NCI-H345 (cell line): ENCODE measurements around the gene SETD5.
A peak's percentile ranks its signal among the peaks of the same experiment; 100 is the strongest.

Source experiments
- DNase-seq: peaks from one replicate; lab custom pipeline; 2025; lab: John Stamatoyannopoulos, UW

The SETD5 gene, protein sequence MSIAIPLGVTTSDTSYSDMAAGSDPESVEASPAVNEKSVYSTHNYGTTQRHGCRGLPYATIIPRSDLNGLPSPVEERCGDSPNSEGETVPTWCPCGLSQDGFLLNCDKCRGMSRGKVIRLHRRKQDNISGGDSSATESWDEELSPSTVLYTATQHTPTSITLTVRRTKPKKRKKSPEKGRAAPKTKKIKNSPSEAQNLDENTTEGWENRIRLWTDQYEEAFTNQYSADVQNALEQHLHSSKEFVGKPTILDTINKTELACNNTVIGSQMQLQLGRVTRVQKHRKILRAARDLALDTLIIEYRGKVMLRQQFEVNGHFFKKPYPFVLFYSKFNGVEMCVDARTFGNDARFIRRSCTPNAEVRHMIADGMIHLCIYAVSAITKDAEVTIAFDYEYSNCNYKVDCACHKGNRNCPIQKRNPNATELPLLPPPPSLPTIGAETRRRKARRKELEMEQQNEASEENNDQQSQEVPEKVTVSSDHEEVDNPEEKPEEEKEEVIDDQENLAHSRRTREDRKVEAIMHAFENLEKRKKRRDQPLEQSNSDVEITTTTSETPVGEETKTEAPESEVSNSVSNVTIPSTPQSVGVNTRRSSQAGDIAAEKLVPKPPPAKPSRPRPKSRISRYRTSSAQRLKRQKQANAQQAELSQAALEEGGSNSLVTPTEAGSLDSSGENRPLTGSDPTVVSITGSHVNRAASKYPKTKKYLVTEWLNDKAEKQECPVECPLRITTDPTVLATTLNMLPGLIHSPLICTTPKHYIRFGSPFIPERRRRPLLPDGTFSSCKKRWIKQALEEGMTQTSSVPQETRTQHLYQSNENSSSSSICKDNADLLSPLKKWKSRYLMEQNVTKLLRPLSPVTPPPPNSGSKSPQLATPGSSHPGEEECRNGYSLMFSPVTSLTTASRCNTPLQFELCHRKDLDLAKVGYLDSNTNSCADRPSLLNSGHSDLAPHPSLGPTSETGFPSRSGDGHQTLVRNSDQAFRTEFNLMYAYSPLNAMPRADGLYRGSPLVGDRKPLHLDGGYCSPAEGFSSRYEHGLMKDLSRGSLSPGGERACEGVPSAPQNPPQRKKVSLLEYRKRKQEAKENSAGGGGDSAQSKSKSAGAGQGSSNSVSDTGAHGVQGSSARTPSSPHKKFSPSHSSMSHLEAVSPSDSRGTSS (N-terminal part only)

DNA sequence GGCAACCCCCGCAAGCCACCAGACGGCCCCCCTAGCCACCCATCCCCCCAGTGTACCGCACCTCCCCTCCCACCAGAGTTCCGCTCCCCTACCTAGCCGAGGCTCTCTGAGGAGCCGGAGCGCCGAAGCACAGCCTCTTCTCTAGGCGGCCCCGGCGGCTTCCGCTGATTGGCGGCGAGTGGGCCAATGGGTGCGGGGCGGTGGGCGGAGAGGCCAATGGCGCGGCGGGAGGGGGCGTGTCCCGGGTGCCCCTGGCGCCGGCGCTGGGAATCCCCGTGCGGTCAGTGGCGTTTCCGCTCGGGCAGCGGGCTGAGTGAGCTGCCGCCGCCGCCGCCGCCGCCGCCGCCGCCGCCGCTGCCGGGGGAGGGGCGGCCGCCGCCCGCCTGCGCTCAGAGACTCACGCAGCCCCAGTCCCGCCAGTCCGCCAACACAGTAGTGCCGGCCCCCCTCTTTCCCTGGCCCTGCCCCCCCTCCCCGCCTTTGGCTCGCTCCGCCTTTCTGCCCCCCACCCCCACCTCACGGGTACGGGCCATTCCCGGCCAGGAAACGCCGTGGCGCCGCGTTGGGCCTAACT is at the start of gene SETD5:
Gene SETD5 (plus strand): TSS at position 284 of the 574 bp plus-strand sequence. CDS start 31,324 bp downstream, outside the sequence.
- peak; percentile 93 for DNase-seq

DNA sequence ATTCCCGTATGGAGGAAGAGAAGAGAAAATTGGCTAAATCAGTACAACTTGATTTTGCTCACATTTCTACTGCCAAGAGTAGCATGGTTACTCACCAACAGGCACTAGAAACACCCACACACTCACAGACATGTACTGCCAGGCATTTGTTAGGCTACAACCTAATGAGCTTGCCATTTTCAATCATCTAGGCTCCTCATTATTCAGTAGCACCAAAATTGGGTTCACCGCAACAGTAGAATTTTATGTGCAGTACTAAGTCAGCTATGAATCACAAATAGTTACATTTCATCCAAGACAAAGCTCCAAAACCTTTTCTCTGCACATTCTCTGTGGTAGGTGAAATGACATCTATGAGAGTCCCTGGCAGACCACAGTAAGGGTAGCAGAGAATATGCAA is 49.5 kb upstream of the SETD5 start:
- DNase-seq = no peak

DNA sequence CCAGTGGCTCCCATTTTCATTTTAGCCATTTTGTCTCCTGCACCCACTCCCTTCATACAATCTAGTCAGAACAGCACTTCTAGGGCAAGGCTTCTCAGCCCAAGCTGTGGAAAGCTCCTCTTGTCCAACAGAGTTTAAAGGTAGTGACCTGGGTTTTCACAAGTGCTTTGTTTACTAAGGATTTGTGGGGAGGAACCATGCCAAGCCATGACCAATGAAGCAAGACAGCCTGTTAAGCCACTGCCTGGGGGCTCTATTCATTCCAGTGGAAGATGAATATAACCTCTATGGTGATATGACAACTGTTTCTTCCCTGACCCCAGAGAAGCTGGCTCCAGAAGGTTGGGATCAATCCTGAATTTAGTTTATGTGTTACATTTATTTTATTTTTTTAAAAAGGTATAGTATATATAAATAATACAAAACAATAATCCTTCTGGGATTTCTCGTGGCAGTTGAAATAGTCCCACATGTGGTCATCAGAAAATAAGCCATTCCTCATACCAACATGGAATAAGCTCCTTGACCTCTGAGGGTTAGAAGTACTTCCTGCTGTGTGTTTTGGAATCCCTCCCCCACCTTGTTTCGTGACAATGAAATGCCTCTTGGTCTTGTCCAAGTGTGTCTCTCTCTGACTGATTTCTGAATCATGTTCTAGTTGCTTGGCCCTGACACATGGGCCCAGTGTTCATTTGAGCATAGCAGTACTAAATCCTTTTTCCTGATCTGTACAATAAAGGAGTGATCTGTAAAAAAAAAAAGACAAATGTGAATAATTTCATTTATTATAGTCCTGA is 47.9 kb upstream of the SETD5 start:
- DNase-seq = no peak

DNA sequence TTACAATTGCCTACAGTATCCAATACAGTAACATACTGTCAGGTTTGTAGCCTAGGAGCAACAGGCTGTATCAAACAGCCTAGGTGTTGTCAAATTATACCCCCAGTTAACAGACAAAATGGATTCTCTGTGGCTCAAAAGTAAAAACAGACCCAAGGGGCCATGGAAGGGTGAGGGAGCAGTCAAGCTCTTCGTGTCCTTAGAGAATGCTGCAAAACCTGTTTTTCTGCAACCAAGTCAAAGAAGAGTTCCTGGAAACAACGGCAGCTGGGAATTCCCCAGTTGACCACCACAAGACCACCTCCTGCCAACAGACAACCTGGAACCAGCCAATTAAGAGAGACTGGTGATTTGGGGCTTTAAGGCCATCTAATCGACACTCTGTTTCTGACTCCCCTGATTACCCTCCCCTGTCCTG is 45.7 kb upstream of the SETD5 start:
- no peak for DNase-seq

DNA sequence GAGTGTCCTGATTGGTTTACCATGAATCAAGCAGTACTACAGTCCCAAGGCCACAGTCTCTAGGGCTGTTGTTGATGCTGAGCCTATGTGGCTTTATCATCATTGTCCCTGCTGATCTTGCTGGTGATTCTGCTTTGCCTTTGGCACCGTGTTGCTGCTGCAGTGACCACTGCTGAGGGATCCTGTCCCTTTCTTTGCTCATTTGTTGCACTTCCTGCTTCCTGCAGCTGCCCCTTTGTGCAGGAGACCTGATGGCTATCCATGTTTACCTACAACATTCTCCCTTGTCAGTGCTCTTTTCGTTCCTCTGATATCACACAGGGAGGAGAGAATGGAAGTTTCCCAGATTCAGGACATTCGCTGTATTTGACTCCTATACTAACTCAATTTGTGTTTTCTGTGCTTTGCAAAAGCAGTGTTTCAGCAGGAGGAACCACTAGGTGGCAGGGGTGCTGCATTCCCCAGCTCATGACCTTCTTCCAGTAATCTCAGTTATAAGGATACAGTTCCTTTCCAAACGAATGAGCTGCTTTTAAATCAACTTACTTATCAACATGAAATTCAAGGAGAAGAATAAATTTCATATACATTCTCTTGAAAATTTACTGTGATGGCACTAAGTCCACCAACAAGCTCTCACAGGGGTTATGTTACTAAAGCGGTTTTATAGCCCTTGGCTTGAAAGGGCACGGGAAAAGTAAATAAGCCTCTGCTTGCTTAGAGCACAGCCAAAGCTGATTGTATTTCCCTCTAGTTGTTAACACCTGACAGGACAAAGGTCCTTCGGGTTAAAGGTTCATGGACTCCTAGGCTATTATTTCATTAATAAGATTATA is 44.3 kb upstream of the SETD5 start:
- peak; percentile 0 for DNase-seq

DNA sequence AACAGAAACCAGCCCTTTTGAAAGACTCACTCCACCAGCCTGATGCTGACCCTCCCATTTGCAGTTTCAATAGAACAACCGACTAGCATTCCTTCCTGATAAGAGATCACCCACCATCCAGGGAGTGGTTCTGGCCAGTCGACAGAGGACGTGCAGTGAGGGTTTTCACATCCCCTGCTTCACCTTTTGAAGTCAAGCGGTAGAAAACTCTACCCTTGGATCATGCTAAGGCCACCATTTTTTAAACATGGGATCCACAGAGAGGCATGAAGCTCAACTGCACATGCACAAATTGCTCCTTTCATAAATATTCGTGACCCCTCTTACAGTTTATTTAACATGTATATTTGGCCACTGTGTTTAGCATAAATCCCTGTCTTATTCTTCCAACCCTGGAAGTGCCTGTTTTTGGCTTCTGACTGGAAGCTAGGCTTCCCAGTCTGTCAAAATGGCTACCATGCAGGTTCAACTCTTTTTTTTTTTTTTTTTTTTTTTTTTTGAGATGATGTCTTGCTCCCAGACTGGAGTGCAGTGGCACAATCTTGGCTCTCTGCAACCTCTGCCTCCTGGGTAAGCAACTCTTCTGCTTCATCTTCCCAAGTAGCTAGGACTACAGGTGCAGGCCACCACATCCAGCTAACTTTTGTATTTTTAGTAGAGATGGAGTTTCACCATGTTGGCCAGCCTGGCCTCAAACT is 35.6 kb upstream of the SETD5 start:
- DNase-seq = no peak

DNA sequence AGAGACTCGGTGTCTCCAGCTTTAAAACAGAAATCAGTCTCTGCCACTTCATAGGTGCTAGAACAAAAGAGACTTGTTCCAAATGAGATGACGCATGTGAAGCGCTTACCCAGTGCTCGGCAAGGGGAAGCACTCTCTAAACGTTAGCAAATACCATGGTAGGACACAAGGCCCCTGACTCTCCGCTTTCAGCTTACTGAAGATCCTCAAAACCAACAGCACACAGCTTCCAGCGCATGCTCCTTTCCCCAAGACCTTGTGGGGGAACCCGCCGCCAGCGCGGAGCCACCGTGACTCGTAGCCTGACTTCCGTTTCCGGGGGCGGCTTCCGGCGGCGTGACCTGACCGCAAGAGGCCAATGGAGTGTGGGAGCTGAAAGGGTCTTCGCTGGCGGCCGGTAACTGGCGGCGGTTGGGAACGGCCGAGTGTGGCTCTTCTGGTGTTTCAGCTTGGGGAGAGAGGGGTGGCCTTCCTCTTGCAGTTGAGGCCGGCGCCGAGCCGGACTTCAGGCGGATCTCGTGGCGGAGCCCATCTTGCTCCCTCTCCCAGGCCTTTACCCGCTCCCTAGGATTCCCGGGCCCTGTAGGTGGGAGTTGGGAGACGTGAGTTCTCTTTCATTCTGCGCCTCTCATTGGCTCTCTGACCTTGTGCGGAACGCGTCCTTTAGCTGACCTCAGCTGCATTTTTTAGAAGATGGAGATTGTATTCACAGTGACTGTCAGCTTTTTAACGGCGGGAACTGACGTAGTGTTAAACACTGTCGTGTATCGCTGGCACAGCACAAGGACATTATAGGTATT is 34.5 kb upstream of the SETD5 start, which contains the start of gene THUMPD3:
Gene THUMPD3 (plus strand): TSS at position 324 of the 800 bp plus-strand sequence. CDS start 2,015 bp downstream, outside the sequence.
- peak; percentile 87 for DNase-seq

DNA sequence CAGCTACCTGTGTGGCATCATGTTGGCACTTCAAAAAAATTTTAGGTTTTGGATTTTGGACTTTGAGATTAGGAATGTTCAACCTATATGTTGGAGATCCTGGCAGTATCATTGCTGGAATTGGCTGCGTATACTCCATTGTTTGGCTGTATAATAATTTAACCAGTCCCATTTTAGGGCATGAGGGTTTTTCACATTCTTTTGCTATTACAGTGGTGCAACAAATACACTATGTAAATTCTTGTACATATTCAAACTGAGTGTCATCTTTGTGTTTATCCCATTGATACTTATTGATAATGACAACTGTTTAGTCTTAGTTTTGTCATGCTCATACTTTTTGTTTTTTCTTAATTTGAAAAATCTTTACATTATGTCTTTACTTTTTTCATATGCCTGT is 27.9 kb upstream of the SETD5 start:
- DNase-seq = no peak

DNA sequence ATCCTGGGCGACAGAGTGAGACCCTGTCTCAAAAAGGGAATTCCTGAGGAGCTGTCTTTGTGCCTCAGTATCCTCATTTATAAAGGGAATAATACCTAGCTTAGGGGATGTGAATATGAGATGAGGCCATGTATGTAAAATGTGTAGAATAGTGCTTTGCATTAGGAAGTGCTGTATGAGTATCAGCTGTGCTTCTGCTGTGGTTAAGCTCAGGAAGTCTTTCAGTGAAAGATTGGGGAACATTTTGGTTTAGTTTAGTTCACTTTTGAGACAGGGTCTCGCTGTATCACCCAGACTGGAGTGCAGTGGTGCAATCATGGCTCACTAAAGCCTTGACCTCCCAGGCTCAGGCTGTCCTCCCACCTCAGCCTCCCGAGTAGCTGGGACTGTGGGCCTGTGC is 23.9 kb upstream of the SETD5 start:
- no peak for DNase-seq

DNA sequence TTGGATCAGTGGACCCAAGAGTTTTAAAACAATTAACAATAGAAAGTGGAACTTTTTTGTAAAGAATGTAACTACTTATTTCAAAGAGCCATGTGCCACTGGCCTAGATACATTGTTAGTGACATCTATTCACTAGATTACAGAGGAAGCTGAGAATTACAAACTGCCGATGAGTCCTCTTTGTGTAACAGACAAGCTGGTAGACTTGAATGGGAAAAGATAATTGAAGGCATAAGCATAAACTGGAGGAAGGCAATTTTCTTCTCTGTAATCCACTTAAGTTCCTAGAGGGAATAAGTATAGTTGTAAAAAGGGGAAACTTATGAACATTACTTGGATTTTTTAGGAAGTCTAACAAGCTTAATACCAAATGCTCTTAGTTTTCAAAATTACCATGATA is 19.4 kb upstream of the SETD5 start:
- DNase-seq = no peak

DNA sequence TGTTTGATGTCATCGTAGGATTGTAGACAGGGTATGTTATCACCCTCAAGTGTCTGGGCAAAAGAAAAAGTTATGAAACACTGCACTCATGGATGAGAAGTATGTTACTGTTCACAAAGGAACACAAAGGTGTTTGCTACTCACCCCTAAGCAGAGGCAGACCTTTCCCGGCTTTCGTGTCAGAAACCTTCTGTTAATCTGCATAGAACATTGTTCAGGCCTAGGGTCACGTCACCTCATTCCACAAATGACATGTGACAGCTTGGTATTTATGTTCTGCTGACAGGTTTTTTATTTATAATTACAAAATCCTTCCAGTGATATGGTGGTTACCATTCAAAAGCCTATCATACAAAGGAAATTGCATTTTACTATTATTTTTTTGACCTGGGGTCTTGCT is 18.1 kb upstream of the SETD5 start:
- no peak for DNase-seq

DNA sequence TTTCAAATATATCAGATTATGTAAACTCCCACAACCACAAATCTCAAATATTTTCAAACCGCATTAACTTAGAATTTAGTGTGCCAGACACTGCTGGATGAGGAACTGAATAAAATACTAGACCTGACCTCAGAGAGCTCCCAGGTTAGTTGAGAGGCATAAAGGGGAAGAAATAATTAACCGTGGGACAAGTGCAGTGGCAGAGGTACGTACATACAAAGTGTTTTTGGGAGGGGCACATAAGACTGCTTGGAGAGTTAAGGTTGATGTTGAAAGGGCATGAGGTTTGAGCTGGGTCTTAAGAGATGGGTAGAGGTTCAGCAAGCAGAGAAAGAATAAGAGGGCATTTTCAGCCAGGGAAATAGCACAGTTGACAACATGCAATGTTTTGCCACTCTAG is 17.4 kb upstream of the SETD5 start:
- no peak for DNase-seq

DNA sequence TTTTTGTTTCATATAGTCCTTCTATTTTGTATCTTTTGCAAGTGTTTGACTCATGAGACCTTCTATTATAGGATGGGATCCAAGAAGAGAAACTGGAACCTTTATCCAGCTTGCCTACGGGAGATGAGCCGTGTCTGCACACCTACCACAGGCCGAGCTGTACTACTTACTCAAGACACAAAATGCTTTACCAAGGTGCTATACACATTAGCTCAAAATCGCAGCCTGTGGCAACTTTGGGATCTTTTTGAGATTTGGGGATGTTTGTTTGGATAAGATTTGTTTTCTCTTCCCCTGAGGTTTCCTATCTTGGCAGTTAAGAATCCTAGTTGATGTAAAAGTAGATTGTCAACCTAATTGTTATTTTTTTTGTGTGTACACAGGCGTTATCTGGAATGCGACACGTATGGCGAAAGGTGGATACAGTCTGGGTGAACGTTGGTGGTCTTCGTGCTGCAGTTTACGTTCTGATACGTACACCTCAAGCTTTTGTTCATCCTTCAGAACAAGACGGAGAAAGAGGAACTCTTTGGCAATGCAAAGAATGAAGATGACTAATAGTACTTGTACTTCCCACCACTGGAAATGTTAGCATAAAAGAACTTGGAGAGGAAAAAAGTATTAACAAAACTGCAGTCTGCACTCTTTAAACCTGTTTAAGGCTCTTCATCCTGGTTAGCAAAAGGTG is 13.1 kb upstream of the SETD5 start:
- no peak for DNase-seq

DNA sequence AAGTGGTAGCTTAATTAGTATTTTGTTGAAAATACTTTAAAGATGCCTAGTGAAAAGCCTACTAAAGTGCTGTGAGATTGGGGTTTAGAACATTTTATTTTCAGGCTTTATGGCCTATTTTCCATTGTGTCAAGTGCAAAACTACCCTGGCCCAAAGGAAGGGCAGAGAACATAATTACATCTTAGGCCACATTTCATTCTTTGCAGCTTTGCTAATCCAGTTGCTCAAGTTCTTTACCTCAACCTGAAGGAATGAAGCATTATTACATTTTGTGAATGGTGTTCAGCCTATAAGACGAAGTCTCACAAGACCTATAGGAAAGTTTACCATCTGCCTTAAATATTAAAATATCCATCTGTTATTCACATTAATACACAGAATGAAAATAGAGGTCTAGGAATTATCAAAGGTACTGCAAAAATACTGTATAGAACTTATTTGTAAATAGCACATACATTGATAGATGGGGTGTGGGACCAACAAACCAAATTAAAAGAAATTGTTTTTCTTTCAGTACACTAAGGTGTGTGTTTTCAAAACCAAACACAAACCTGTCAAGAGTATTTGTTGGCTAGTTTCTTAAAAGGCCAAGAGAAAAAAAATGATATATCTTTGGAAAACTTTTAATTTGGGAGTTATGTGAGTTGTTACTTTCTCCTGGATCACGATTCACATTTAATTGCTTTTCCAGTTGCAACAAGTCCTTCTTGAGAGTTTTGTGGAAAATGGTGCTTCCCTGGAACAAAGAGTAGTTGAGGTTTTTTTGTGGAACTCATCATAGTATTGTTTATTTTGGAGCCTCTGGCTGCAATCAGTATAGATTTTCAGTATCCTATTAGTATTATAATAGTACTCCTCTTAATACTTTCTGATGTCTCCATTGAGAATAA is 12.0 kb upstream of the SETD5 start:
- DNase-seq = no peak

DNA sequence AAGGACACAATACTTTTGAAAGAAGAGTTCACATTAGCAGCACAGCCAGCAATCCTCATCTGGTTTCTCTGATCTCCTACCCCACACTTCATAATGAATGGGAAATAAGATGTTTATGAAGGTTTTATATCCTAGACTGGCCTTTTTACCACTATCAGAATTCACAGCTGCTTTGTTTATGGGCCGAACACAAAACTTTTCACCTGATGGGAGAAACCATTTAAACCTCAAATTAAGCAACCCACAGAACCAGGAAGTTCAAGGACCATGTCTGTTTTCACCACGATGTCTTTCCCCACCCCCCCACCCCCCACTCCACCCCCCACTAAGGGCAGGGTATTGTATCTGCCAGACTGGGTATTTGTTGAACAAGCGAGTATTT is 11.3 kb upstream of the SETD5 start:
- no peak for DNase-seq

DNA sequence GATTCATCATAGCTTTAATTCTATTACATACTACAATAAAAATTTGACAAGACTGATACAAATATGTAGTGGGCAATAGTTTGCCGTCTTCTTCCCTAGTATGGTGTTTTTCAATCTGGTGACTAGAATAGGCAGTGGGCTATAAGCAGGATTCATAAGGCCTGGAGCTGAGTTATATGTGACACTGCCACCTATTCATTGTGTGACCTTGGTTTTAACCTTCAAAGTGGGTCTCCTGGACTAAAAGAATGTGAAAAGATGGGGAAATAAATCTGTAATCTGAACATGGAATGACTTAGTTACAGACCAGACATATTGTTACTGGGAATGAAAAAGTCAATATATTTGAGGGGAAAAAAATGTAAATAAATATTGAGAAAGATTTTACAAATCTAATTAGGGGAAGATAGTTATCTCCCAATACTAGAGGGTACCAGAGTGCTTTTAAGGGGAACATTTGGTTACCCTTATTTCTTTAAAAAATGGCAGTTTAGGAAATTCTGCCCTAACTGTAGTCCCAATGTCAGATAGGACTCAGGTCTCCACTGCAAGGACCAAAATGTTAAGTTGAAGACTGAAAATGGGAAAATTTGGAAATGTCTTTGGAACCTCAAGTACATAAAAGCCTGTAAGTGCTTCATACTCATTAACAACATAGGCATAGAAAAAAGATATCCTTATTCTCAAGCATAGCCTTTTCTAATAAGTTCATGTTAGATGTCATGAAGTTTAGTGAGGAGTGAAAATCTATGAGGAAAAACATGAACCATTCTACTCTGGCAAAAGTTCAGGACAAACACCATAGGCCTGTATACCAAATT is 10.7 kb upstream of the SETD5 start:
- no peak for DNase-seq
